GM19438 (cell line): Measurements from ENCODE around the gene EFNA5.

ENCODE experiments used
- ATAC-seq: cut with Tn5 transposase; IDR thresholded peaks from one replicate; pipeline ENCODE4 v1.9.1; 2021; ENCODE audit warnings: low read depth; ENCODE audit not compliant: unreplicated experiment

EFNA5 gene

GRCh38 chr5:107576736-107577393 lies 93.9 kb downstream of the EFNA5 start:
- ATAC-seq: no peak

DNA sequence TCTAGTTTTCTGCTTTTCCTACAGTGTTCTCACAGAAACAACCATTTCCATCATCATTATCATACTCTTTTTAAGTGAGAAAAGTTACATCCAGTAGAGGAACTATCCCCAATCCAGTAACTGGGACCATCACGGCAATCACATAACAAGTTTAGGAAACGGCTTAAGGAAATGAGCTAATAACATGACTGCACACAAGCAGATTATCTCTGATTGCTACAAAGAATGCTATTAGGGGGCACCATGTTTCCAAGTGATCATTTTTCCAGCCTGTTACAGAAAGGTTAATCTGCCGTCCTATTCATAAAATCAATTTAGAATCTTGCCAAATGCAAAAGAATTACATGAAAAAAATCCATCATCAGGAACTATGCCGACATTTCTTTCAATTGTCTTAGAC lies 94.6 kb downstream of the EFNA5 start:
- no peak for ATAC-seq

- no peak for ATAC-seq
Observed at GRCh38 chr5:107574287-107574686, 96.5 kb downstream of the EFNA5 start.

- ATAC-seq: no peak
Observed at GRCh38 chr5:107572715-107573368, 97.9 kb downstream of the EFNA5 start.

DNA sequence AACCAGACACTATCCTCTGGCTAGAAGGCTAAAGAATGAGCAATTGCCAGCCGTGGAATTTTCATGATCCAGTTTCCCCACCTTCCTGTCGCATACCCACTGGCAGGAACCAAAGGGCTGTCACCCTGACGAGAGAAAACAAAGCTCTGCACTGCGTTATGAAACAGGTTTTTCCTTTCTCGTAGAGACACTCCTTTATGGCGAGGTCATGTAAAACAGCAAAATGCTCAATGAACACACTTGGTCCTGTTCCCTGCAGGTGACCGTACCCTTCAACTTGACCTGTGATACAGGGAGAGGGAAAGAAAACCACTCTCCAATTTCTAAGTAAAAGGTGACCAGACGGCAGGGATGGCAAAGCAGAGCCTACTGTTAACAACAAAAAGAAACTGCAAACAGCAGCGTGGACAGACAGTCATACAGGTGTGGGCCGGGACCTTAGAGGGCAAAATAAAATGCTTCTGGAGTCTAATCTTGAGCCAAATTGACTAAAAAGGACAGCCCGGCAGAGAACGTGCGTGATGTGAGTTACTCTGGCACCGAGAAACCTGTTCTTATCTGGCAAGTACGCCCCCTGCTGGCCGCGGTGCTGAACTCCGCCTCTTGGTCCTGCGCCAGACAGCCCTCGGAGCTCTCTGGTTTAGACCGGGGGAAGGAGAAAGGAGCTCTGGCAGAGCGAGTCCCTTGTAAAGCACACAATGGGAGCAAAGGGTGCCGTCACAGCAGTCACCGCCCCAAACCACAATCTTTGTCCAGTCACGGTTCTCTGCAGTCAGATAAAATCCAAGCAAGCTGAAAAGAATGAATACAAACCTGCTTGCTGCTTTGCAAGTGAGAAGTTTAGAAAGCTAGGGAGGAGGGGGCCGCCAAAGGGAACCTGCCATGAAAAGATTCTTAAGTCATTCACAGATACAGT lies 98.9 kb downstream of the EFNA5 start:
- ATAC-seq: peak; percentile 54

DNA sequence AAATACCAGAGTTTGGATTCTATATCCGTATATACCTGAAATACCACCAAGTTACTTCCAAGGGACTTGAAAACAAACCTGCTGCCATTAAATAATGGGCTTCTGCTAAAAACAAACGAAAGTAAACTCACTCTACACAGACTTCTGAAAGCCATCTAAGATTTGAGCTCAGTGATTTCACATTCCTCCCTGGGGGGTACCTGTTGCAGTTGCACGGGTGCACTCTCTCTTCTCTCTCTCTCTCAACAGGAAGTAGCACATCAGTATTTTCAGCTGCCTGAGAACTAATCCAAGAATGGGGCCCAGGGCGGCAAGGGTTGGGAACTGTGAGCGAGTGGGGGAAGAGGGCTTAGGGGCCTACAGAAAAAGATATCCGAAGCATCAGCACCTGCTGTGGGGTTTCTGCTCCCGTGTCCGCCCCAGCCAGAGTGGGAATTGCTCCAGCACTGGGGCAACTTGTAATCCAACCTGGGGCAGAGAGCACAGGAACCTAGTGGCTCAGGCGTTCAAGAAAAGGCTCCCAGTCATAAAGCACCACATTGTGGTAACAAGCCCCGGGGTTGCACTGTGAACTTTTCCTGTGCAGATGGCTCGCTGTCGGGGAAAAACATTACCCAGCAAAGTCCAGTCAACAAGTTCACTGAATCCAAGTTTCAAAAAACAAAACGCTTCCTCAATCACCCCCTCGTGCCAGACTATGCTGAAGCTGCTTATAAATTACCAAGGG lies 99.8 kb downstream of the EFNA5 start:
- peak; percentile 84 for ATAC-seq

DNA sequence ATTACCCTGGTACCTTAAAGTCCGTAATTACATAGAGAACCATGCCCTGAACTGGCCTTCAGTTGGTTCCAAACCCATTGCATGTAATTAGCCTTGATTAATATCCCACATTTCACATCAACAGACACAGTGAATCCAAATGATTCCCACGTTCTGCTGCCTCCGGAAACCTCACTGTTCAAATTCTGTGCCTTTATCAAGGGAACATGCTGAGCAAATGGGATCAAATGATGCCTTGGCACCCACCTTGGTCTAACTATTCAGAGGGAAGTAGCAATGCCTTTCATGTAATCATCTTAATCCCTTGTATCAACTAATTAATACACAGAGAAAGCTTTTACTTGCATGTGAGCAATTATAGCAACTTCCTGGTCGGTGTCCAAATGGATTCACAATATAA lies 100.6 kb downstream of the EFNA5 start:
- ATAC-seq: no peak

DNA sequence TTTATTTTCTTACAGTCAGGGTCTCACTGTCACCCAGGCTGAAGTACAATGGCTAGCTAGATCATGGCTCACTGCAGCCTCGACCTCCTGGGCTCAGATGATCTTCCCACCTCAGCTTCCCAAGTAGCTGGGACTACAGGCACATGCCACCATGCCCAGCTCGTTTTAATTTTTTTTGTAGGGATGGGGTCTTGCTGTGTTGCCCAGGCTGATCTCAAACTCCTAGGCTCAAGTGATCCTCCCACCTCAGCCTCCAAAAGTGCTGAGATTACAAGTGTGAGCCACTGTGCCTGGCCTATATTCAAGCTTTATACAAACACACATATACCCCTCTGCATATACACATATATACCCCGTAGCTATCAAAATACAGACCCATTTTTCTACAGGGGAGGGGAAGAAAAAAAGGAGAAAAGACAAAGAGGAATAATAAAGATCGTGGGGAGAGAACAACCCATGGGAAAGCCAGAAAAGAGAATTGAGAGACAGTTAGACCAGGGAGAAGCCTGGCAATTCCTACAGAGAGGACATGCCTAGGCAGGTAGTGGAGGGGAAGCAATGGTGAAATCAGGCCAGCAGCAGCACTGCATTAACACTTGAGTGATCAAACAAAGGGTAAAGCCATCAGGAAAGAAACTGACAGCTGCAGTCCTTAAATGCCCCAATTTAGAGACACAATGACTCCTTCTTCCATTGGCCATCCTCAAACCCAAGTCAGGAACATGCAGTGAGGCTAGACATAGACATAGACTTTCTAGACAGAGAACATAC lies 102.7 kb downstream of the EFNA5 start:
- ATAC-seq: no peak

DNA sequence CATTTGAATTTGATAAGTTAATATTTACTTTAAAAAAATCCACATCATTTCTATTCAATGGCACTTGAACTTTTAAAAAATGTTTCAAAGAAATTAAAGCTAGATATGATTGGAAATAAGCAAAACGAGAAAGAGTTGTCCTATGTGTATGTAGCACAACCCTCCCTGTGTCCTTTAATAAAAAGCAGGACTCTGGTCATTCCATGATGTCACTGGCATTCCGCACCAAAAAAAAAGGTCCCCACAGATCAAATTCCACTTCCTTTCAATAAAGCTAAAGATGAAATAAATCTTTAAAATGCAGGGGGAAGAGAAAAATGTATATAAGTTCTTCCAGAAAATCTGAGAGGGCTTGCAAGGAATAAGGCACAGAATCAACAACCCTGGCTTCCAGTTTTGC lies 103.8 kb downstream of the EFNA5 start:
- no peak for ATAC-seq

GRCh38 chr5:107565791-107566767 lies 104.7 kb downstream of the EFNA5 start:
- no peak for ATAC-seq

DNA sequence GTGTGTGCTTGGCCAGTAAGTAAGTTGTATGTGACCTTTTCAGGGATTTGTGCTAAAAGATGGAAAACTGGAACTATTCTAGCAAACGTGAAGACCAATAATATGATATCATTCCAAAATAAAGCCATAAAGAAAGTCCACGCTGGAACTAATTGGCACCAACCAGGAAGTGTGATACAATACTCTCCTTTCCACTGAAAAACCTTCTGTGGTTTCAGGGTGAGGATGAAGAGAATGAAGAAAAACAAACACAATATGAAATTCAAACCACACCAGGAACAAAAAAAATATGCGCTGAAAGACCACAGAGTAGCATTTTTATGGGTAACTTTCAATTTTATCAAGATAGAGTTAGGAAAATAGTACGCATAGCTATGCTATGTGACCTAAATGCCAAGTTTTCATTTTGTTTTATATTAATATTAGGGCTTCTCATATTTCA lies 105.8 kb downstream of the EFNA5 start:
- ATAC-seq: no peak

- ATAC-seq: no peak
Observed at GRCh38 chr5:107563959-107564544, 106.7 kb downstream of the EFNA5 start.

DNA sequence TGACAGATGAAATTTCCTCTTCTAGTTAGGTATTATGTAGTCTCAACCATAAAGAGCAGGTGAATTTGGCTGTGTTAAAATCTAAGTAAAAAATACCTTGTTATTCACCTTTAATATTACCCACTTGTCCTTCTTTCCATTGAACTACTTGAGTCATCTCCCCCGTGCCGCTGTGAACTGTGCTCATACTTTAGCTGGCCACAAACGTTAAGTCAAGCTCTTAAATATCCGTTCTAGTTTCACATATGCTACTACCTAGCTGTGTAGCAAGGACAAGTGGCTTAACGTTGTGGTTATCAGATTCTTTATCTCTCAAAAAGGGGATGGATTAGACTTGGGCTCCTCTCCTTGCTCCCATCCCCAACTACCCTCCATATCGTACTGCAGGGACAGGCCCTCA lies 110.4 kb downstream of the EFNA5 start:
- ATAC-seq: no peak

DNA sequence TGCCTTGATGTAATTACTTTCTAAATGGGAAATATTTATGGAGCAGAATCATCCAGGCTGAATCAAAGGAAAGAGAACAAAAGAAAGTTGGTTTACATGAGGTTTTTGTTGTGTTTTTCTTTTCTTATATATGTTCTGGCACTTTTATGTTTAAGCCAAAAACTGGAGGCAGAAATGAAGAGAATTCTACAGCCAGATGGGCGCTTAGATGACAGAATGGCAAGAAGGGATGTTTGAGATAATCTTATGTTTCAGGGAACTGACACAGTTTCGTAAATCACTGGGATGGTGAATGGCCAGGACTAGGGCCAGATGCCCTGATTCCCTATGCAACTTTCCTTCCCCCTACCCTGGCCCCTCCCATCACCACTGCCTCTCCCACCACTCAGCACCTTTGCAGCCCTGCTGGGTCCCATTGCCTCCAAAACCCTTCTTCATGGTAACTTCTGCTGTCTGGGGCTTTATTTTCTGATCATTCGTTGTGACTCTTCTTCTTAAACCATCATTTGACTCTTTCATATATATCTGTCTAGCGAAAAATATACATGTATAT lies 111.8 kb downstream of the EFNA5 start:
- no peak for ATAC-seq

DNA sequence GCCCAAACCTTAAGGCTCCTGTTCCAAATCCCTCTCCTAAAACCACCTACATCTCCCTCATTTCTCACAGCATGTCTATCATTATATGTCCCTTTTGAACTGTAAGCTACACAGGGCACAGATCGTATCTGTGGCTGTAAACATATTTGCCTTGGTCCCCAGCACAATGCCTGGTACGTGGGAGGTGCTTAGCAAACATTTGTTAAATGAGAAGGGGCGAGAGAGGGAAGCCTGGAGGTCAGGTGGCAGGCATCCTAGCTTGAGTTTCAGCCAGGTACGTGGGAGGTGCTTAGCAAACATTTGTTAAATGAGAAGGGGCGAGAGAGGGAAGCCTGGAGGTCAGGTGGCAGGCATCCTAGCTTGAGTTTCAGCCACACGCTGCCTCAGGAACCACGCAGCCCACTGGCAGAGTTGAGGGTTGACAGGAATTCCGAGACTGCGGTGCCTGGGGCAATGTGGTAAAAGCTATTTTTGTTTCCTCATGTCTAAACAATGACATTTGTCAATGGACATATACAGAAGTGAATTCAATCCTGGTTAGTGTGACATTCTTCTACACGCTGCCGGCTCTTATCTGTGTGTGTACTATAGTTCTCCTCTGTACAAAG lies 113.6 kb downstream of the EFNA5 start:
- ATAC-seq: no peak

DNA sequence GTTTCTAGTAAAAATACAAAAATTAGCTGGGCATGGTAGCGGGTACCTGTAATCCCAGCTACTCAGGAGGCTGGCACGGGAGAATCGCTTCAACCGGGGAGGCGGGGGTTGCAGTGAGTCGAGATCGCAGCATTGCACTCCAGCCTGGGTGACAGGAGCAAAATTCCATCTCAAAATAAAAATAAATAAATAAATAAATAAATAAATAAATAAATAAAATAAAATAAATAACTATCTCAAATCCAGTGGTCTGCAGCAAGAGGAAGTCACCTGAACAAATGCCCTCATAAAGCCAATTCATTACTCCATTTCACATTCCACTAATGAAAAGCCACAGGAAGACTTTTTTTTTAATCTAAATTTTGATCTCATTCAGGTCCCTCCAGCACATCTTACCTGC lies 114.2 kb downstream of the EFNA5 start:
- ATAC-seq: no peak

- ATAC-seq: no peak
Observed at GRCh38 chr5:107555425-107556090, 115.2 kb downstream of the EFNA5 start.
